Stimulated activated naive CD8-positive, alpha-beta T cell treated with anti-CD3 and anti-CD28 coated beads, Interleukin-15, Interleukin-2, amounts not matched to agents 100 ng/mL and 50 ng/mL, for 24 hours (primary cell): ENCODE measurements around the gene DCDC2B.

Experiments used
- H3K27ac Mint-ChIP-seq: one replicate; pipeline ENCODE4 v1.8.0; 2021; ENCODE audit warnings: mild to moderate bottlenecking, mixed read lengths
- H3K27me3 Mint-ChIP-seq: one replicate; pipeline ENCODE4 v1.8.0; 2021; ENCODE audit warnings: mixed read lengths
- H3K36me3 Mint-ChIP-seq: one replicate; pipeline ENCODE4 v1.8.0; 2021; ENCODE audit warnings: low read depth, mixed read lengths
- H3K4me1 Mint-ChIP-seq: one replicate; pipeline ENCODE4 v1.8.0; 2021; ENCODE audit warnings: low read depth, mixed read lengths
- H3K4me3 Mint-ChIP-seq: one replicate; pipeline ENCODE4 v1.8.0; 2021; ENCODE audit warnings: mild to moderate bottlenecking, mixed read lengths
- H3K9me3 Mint-ChIP-seq: one replicate; pipeline ENCODE4 v1.8.0; 2021; ENCODE audit warnings: mixed read lengths

Gene DCDC2B

GRCh38 chr1:32201011-32201855 is 7.7 kb upstream of the DCDC2B start:
- H3K27me3 Mint-ChIP-seq, result no peaks in the 10 kb centered on the region
- no peaks in the 10 kb centered on the region for H3K9me3 Mint-ChIP-seq
- H3K4me1 Mint-ChIP-seq, result peaks cover 77% of the 10 kb centered on the region
- H3K27ac Mint-ChIP-seq, result peak overlapping the region; percentile 87
- peak overlapping the region; percentile 75 for H3K4me3 Mint-ChIP-seq
- peaks cover 20% of the 10 kb centered on the region for H3K36me3 Mint-ChIP-seq

- no peak overlapping the region for H3K27ac Mint-ChIP-seq
- peaks cover 6% of the 10 kb centered on the region for H3K36me3 Mint-ChIP-seq
- no peaks in the 10 kb centered on the region for H3K27me3 Mint-ChIP-seq
- peaks cover 56% of the 10 kb centered on the region for H3K4me1 Mint-ChIP-seq
- no peaks in the 10 kb centered on the region for H3K9me3 Mint-ChIP-seq
- peak overlapping the region; percentile 89 for H3K4me3 Mint-ChIP-seq
These were observed 3.9 kb upstream of the DCDC2B start for GRCh38 chr1:32204943-32205361.

DNA sequence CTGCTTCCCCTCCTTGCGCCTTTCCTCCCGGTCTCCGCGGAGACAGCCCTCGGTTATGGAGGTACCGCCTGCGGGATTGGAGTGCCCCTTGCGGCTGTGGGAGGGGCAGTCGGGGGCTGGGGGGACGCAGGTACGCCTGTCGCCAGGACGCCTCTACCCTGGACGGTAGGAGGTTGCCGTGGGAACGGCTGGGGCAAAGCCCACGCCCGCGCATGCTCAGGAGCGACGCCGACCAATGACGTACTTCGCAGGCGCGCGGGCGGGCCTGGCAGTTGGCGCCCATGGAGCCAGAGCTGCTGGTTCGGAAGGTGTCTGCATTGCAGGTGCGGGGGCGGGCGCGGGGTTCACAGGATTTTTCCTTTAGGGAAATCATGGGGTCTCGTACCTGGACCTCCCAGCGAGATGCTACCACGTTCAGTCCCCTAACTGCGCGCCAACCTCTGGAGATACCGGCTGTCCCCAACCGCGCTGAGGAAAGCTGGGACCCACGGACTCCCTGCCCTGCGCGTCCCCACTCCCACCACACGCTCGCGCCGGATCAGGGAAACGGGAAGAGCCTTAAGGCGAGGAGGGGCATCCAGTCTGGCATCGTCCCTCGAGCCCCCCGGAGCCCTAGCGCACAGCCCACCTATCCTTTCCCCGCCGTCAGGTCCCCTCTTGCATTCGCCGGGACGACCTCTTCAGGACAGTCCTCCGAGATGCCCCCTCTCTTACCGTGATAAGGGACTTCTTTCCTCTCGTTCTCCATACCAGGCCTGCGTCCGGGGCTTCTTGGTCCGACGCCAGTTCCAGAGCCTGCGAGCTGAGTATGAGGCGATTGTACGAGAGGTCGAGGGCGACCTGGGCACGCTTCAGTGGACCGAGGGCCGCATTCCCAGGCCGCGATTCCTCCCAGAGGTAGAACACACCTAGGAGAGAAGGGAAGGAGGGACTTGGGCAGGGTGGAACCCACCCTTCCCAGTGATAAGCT is 3.2 kb upstream of the DCDC2B start, which contains the start of gene IQCC:
Gene IQCC, plus strand, starts transcription at position 271 of the 970 bp plus-strand sequence. Its CDS starts 11 bp downstream, at position 282.
- Mint-ChIP-seq H3K9me3 (no peaks in the 10 kb centered on the region), H3K4me3 (peak within 1 kb of the TSS; percentile 89), H3K27ac (peak within 1 kb of the TSS; percentile 83), H3K4me1 (peaks cover 49% of the 10 kb centered on the region), H3K36me3 (peaks cover 6% of the 10 kb centered on the region), H3K27me3 (no peaks in the 10 kb centered on the region)

DNA sequence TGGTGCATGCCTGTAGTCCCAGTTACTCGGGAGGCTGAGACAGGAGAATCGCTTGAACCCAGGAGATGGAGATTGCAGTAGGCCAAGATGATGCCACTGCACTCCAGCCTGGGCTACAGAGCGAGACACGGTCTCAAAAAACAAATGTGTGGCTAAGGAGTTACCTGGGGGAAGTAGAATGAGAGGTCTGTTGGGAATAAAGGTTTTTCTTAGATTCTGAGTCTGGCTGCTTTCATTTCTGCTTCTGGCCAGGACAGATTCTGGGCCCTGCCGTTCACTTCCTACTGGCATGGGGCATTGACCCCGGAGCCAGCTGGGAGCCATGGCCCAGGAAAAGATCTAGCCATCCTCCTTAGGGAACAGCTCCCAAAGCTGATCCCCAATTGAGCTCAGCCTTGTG is 420 bp upstream of the DCDC2B start:
- H3K4me1 Mint-ChIP-seq, result peaks cover 30% of the 10 kb centered on the region
- no peaks in the 10 kb centered on the region for H3K9me3 Mint-ChIP-seq
- H3K4me3 Mint-ChIP-seq, result no peak overlapping the region
- no peaks in the 10 kb centered on the region for H3K27me3 Mint-ChIP-seq
- H3K27ac Mint-ChIP-seq, result no peak overlapping the region
- peaks cover 6% of the 10 kb centered on the region for H3K36me3 Mint-ChIP-seq

DNA sequence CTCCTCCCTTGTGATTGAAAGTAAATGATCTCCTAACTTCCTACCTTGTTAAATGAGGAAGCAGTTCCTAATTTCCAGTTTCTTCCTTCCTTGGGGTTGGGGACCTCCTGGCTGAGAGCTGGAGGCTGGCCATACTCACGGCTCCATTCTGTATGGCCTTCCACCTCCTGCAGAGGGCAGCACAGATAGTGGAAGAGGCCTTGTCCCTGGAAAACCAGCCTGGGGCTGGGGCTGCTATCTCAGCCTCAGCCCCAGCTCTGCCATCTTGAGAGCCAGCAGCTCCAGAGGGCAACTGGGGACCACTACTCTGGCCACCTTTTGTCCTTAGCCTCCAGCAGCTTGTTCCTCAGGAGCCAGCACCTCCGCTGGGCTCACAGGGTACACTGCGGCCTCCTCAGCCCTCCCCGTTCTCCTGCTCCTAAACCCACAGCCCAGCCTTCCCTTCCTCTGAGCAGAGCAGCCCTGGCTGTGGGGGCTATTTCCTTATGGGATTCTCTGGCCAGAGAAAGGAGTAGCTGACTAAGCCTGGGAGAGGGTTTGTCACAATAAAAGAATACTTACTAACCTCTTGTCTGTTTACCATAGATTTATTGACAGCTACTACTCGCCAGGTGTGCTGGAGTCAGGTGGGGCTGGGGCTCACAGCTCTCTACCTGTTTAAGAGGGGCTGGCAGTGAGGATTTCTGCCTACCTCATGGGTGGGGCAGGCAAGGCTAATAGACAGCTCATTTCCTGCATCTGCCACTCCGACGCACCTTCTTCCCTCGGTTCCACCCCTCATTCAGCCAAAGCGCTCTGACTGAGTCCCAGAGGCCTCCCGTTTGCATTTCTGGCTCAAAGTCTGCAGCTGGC is 7.0 kb downstream of the DCDC2B start:
- Mint-ChIP-seq H3K27me3 (no peaks in the 10 kb centered on the region), H3K4me1 (peaks cover 6% of the 10 kb centered on the region), H3K4me3 (no peak overlapping the region), H3K27ac (no peak overlapping the region), H3K9me3 (no peaks in the 10 kb centered on the region), H3K36me3 (peaks cover 9% of the 10 kb centered on the region)

- peaks cover 13% of the 10 kb centered on the region for H3K4me1 Mint-ChIP-seq
- H3K27me3 Mint-ChIP-seq, result no peaks in the 10 kb centered on the region
- no peaks in the 10 kb centered on the region for H3K9me3 Mint-ChIP-seq
- no peak overlapping the region for H3K27ac Mint-ChIP-seq
- H3K4me3 Mint-ChIP-seq, result no peak overlapping the region
- peaks cover 9% of the 10 kb centered on the region for H3K36me3 Mint-ChIP-seq
These were observed 7.7 kb downstream of the DCDC2B start for GRCh38 chr1:32216566-32216965.

DNA sequence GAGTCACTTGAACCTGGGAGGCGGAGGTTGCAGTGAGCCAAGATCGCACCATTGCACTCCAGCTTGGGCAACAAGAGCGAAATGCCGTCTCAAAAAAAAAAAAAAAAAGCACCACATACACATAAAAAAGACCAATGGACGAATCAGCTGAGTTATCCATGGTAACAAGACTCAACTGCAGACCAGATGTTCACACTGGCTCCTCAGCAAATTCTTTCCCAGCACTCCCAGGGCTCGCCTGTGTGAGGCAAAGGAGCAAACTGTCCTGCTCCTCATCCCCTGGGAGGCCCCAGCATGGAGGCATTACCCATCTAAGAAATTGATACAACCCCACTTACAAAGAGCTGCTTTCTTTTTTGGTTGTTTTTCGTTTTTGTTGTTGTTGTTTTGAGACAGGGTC is 10.1 kb downstream of the DCDC2B start:
- no peak overlapping the region for H3K27ac Mint-ChIP-seq
- no peak overlapping the region for H3K4me3 Mint-ChIP-seq
- H3K27me3 Mint-ChIP-seq, result no peaks in the 10 kb centered on the region
- peaks cover 29% of the 10 kb centered on the region for H3K4me1 Mint-ChIP-seq
- H3K36me3 Mint-ChIP-seq, result peaks cover 24% of the 10 kb centered on the region
- no peaks in the 10 kb centered on the region for H3K9me3 Mint-ChIP-seq

DNA sequence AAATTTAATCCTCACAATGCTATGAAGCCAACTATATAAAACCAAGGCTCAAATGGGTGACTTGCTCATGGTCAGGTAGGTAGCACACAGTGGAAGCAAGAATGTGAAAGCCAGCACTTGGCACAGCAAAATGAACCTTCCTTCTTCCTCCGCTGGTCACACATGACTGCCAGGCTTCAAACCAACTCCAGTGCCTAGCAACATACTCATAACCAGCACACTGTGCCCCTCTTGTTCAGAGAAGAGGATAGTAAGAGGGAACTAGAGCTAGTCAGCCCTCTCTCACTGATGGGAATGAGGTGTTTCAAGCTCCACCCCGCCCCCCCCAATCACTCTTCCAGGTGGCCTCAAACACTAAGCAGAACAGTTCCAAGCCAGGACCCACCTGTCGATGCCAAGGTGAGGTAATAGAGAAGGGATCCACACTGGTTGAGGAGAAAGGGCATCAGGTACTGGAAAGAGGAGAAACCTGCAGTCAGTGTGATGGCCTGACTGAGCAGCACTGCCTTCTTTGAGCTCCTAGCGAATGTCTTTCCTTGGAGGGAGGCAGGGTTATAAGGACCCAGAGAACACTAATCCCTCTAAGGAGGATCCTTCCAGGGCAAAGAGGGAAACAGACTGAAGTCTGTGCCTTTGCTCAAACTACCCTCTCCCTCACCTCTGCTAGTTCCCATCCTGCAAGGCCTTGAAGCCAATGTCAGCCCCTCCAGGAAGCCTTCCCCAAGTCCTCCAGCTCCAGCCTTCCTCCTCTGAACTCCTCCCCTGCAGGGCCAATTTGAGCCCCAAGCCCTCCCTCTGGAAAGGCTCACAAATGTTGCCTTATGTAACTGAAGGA is 12.1 kb downstream of the DCDC2B start:
- Mint-ChIP-seq H3K4me3 (peak overlapping the region; percentile 92), H3K4me1 (peaks cover 38% of the 10 kb centered on the region)

DNA sequence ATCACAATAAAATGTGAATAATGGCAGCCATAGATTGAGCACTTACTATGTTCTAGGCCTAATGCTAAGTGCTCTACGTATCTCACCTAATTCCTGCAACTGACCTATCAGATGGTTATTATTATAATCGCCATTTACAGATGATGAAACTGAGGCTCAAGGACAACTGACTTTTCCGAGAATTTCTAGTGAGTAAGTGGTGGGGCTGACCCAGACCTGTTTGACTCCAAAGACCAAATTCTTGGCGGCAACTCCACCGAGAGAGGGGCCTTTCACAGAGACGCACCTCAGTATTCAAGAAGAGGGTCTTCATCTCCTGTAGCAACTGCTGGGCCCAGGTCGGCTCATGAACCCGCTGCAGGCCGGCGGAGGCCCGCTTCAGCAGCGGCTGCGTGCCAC is 12.7 kb downstream of the DCDC2B start:
- Mint-ChIP-seq H3K36me3 (peaks cover 34% of the 10 kb centered on the region), H3K27ac (peak overlapping the region; percentile 93), H3K27me3 (no peaks in the 10 kb centered on the region), H3K4me3 (peak overlapping the region; percentile 92), H3K4me1 (peaks cover 38% of the 10 kb centered on the region), H3K9me3 (no peaks in the 10 kb centered on the region)

More for the DNA sequence above, 12.1 kb downstream of the DCDC2B start:
- no peaks in the 10 kb centered on the region for H3K9me3 Mint-ChIP-seq
- H3K27me3 Mint-ChIP-seq, result no peaks in the 10 kb centered on the region
- H3K27ac Mint-ChIP-seq, result peak overlapping the region; percentile 93
- H3K36me3 Mint-ChIP-seq, result peaks cover 35% of the 10 kb centered on the region

DNA sequence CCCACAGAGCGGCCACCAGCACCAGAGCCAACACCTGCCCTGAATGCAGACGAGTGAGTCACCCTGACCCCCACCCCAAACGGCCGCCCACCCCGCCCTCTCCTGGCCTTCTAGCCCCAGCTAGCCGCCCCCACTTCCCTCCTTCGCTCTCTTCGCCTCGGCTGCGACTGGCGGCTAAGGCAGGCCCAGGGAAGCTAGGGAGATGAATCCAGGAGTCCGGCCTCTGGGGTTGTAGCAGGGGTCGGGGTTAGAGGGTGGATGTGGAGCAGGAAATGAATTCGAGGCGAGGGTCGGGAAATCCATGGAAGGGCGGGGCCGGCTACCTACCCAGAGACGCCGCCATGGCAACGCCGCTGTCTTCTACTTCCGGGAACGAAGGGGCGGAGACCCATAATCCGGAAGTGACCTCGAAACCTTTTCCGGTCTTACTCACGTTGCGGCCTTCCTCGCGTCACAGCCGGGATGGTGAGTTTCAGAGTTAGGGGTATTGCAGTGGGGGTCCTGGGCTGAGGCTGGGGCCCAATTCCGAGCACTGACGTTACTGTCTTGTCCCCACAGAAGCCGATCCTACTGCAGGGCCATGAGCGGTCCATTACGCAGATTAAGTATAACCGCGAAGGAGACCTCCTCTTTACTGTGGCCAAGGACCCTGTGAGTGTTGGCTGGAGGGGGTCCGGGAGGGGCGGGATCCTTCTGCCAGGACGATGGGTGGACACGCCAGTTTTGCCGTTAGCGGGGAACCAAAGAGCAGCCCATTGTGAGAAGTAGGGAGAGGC is 13.3 kb downstream of the DCDC2B start, which contains the start of the genes EIF3I and TMEM234:
Gene EIF3I, plus strand, starts transcription at position 428 of the 776 bp plus-strand sequence. Its CDS starts 35 bp downstream, at position 463.
Gene TMEM234, minus strand, starts transcription at position 374 of the 776 bp plus-strand sequence. Its CDS starts 31 bp downstream, at position 343.
- H3K4me1 Mint-ChIP-seq, result peaks cover 38% of the 10 kb centered on the region

GRCh38 chr1:32223683-32224082 is 14.8 kb downstream of the DCDC2B start:
- H3K27me3 Mint-ChIP-seq, result no peaks in the 10 kb centered on the region
- H3K27ac Mint-ChIP-seq, result peak overlapping the region; percentile 93
- no peaks in the 10 kb centered on the region for H3K9me3 Mint-ChIP-seq
- H3K4me3 Mint-ChIP-seq, result peak overlapping the region; percentile 92
- peaks cover 38% of the 10 kb centered on the region for H3K4me1 Mint-ChIP-seq
- peaks cover 50% of the 10 kb centered on the region for H3K36me3 Mint-ChIP-seq

More for the DNA sequence above, 13.3 kb downstream of the DCDC2B start, which contains the start of the genes EIF3I and TMEM234:
- no peaks in the 10 kb centered on the region for H3K27me3 Mint-ChIP-seq
- H3K36me3 Mint-ChIP-seq, result peaks cover 35% of the 10 kb centered on the region
- peak within 1 kb of the TSS; percentile 93 for H3K27ac Mint-ChIP-seq
- H3K4me3 Mint-ChIP-seq, result peak within 1 kb of the TSS; percentile 92
- H3K9me3 Mint-ChIP-seq, result no peaks in the 10 kb centered on the region

- H3K27ac Mint-ChIP-seq, result peak overlapping the region; percentile 65
- H3K4me3 Mint-ChIP-seq, result peak overlapping the region; percentile 92
- peaks cover 38% of the 10 kb centered on the region for H3K4me1 Mint-ChIP-seq
- H3K36me3 Mint-ChIP-seq, result peaks cover 56% of the 10 kb centered on the region
- H3K9me3 Mint-ChIP-seq, result no peaks in the 10 kb centered on the region
- no peaks in the 10 kb centered on the region for H3K27me3 Mint-ChIP-seq
These were observed 15.4 kb downstream of the DCDC2B start for GRCh38 chr1:32224285-32224684.

DNA sequence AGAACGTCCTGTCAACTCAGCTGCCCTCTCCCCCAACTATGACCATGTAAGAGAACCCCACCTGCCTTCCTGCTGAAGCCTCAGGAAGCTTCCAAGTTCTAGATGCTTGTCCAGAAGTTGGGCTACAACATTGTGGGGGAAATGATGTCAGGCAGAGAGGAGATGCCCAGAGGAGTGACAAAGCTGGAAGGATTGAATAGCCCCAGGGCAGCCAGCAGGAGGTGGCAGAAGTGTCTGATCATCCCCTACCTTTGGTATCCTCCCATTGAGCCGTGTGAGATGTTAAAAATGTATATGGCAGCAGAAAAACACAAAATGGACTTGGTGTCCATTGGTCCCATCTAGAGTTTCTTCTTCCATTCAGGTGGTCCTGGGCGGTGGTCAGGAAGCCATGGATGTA is 19.9 kb downstream of the DCDC2B start:
- Mint-ChIP-seq H3K4me1 (peaks cover 11% of the 10 kb centered on the region), H3K27ac (peak overlapping the region; percentile 18), H3K4me3 (no peak overlapping the region), H3K36me3 (peaks cover 57% of the 10 kb centered on the region), H3K9me3 (no peaks in the 10 kb centered on the region), H3K27me3 (no peaks in the 10 kb centered on the region)
